Gastrocnemius medialis (tissue), 4 donors: ENCODE results near the gene CCND1. TPM values are rescaled to one million over a fixed set of nuclear protein-coding genes. Genes with fewer than 3 reads are reported as not detected.

Source experiments
- ATAC-seq, 2 donors: fragments of 150-250 bp; one replicate each; pipeline ENCODE4 v1.9.1; 2016
- DNase-seq, 2 donors: peaks; one replicate each; pipeline ENCODE4 v3.0.0-alpha.2; 2019
- H3K27ac ChIP-seq, 4 donors: fragments of 200-600 bp; sonication (generic); 1 replicate in 1 of 4; 2 replicates in 3 of 4; pipeline ENCODE4 v1.5.1; 2016 to 2018; ENCODE audit warnings: mild to moderate bottlenecking in 2 of 4, moderate library complexity in 1 of 4
- H3K27me3 ChIP-seq, 3 donors: fragments of 200-600 bp; sonication (generic) in 2 of 3; 1 replicate in 1 of 3; 2 replicates in 2 of 3; pipeline versions ENCODE4 v1.5.1 to v1.6.0; 2016 to 2019; ENCODE audit warnings: mild to moderate bottlenecking in 1 of 3, moderate library complexity in 1 of 3
- H3K36me3 ChIP-seq, 2 donors: fragments of 200-600 bp; sonication (generic) in 1 of 2; one replicate each; pipeline ENCODE4 v1.5.1; 2017 to 2018
- H3K4me1 ChIP-seq, 2 donors: fragments of 200-600 bp; sonication (generic) in 1 of 2; one replicate each; pipeline ENCODE4 v1.5.1; 2016 to 2017; ENCODE audit warnings: mild to moderate bottlenecking in 2 of 2
- H3K4me3 ChIP-seq, 4 donors: fragments of 200-600 bp; sonication (generic) in 3 of 4; 1 replicate in 1 of 4; 2 replicates in 3 of 4; pipeline ENCODE4 v1.5.1; 2016 to 2019; ENCODE audit warnings: mild to moderate bottlenecking in 2 of 4
- H3K9me3 ChIP-seq, 3 donors: fragments of 200-600 bp; sonication (generic) in 2 of 3; 1 replicate in 1 of 3; 2 replicates in 2 of 3; pipeline ENCODE4 v1.5.1; 2016 to 2019
- POLR2A ChIP-seq, 2 donors: fragments of 450-650 bp; IDR thresholded peaks; one replicate each; pipeline ENCODE4 v1.6.1; 2017; ENCODE audit warnings: antibody characterized with exemption in 2 of 2, mild to moderate bottlenecking in 2 of 2, moderate library complexity in 2 of 2
- in situ Hi-C, 4 donors: fragments of 200-750 bp; cut with MboI; loops; one replicate each; pipeline versions ENCODE4 v1.15.0 to v1.8.0; 2017; ENCODE audit warnings: low sequenced_read_pairs in 4 of 4
- intact Hi-C: fragments of 100-400 bp; cut with DNase I; formaldehyde crosslinking; loops from one replicate; pipeline ENCODE4 v1.15.1; 2023; ENCODE audit warnings: low total_unique reads
- total RNA-seq, 4 donors: library from RNA; depleted of rRNA; stranded (reverse); fragments of >200 nt; gene quantifications; one replicate each; pipeline versions ENCODE4 v1.1.0 to v1.2.3, GENCODE V29; 2016
- TF ChIP-seq, protein P1 (sequence below), 5 experiments: fragments of 450-650 bp in 3 of 5; fragments of 200-600 bp in 2 of 5; sonication (generic) in 2 of 5; IDR thresholded peaks in 4 of 5; conservative IDR thresholded peaks in 1 of 5; 1 replicate in 4 of 5; 2 replicates in 1 of 5; pipeline ENCODE4 v1.5.1; 2016 to 2019; ENCODE audit warnings: antibody characterized with exemption in 5 of 5, mild to moderate bottlenecking in 3 of 5, moderate library complexity in 3 of 5

The CCND1 gene
- total RNA-seq, 4 donors from 2014 or later: 1.3 to 4.6 (median 3.2) TPM

DNA sequence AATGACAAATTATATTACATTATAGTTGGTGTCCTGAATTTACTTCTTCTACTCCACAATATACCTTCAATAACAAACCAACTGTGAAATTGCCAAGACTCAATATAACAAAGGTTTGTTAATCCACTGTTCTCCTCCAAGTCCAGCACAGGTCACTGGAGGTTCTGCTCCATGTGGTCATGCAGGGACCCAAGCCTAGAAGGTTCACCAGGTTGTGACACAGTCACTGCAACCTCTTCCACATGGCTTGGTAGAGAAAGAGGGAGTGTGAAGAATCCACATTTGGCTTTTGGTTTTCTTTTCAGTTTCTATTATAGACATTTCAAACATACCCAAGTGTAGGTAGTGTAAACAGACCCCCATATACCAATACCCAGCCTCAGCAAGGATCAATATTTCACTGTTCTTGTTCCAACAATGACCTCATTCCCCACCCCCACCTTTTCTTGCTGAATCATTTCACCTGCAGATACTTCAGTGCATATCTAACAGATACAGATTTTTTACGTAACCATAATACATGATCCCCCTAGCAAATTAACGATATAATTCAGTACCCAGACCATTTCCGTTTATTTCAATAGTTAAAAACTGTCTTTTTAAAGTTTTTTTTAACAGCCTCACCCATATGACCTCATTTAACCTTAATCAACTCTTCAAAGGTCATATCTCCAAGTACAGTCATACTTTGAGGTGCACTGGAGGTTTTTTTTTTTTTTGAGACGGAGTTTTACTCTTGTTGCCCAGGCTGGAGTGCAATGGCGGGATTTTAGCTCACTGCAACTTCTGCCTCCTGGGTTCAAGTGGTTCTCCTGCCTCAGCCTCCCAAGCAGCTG lies 48.7 kb downstream of the CCND1 start:
- Histone ChIP-seq H3K4me3 (no peak overlapping the region), H3K36me3 (no peaks in the 10 kb centered on the region), H3K27me3 (peaks cover 0 to 12% (median 7%) of the 10 kb centered on the region in 3 donors), H3K9me3 (no peaks in the 10 kb centered on the region), H3K4me1 (peaks cover 0 to 8% of the 10 kb centered on the region in 2 donors), H3K27ac (no peak overlapping the region)
- ATAC-seq: no peak
- in situ Hi-C loops (loop anchor here (5.0 to 25.0 kb wide), 5 partner anchors 198 to 515 kb away; partner anchors contain the start of gene FADD (in 1 of the 4)), intact Hi-C loops (no loop called here)
- DNase-seq: no peak
- TF ChIP-seq, protein P1, sequence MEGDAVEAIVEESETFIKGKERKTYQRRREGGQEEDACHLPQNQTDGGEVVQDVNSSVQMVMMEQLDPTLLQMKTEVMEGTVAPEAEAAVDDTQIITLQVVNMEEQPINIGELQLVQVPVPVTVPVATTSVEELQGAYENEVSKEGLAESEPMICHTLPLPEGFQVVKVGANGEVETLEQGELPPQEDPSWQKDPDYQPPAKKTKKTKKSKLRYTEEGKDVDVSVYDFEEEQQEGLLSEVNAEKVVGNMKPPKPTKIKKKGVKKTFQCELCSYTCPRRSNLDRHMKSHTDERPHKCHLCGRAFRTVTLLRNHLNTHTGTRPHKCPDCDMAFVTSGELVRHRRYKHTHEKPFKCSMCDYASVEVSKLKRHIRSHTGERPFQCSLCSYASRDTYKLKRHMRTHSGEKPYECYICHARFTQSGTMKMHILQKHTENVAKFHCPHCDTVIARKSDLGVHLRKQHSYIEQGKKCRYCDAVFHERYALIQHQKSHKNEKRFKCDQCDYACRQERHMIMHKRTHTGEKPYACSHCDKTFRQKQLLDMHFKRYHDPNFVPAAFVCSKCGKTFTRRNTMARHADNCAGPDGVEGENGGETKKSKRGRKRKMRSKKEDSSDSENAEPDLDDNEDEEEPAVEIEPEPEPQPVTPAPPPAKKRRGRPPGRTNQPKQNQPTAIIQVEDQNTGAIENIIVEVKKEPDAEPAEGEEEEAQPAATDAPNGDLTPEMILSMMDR (IDR thresholded peaks at IDR 0.05 in 4 of 5, conservative IDR thresholded peaks at IDR 0.05 in 1 of 5): no peak
- no peak for TF ChIP-seq POLR2A (IDR thresholded peaks at IDR 0.05)

DNA sequence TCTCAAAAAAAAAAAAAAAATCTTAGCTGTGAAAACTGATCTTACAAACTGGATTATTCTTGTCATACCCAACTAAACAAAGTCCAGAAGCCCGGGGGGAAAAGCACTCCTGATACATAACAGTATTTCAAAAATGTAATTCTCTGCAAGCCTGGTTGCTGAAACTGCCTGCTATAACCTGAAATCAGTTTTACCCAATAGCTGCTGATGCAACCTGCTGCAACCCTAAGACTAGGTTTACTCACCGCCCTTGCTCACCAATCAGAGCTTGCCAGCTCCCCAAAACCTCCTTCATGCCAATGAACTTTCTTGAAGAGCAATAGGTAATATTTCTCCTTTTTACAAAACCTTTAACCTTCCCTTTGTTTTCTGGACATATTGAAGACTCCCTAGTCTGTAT lies 50.5 kb downstream of the CCND1 start:
- in situ Hi-C loops: loop anchor here in 2 of 4 donors (10.0 to 25.0 kb wide), 2 partner anchors 196 to 203 kb away; no protein-coding TSS in a partner anchor

DNA sequence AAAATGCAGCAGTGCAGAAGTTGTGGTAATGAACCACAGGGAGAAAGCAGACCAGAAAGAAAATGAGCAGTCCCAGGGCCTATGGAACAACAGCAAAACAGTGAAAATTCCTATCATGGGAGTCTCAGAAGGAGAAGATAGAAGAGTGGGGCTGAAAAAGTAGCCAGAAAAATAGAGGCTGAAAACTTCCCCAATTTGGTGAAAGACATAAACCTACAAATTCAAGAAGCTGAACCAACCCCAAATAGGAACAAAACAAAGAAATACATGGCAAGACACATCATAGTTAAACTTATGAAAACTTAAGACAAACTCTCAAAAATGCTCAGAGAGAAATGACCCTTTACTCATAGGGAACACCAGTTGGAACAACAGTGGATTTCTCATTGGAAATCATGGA lies 51.5 kb downstream of the CCND1 start:
- ATAC-seq (no peak), DNase-seq (no peak)
- no peaks in the 10 kb centered on the region for H3K36me3 ChIP-seq
- H3K4me3 ChIP-seq: no peak overlapping the region
- no peaks in the 10 kb centered on the region for H3K4me1 ChIP-seq
- intact Hi-C loops (no loop called here), in situ Hi-C loops (loop anchor here in 2 of 4 donors (10.0 to 25.0 kb wide), 2 partner anchors 195 to 202 kb away; no protein-coding TSS in a partner anchor)
- no peaks in the 10 kb centered on the region for H3K9me3 ChIP-seq
- no peak overlapping the region for H3K27ac ChIP-seq
- H3K27me3 ChIP-seq: peaks cover 3 to 16% (median 8%) of the 10 kb centered on the region in 3 donors
- TF ChIP-seq, protein P1 (IDR thresholded peaks at IDR 0.05 in 4 of 5, conservative IDR thresholded peaks at IDR 0.05 in 1 of 5): no peak
- no peak for TF ChIP-seq POLR2A (IDR thresholded peaks at IDR 0.05)

More for the DNA sequence above, 50.5 kb downstream of the CCND1 start:
- no peak for DNase-seq
- no peak for ATAC-seq
- intact Hi-C loops: no loop called here
- TF ChIP-seq, protein P1 (IDR thresholded peaks at IDR 0.05 in 4 of 5, conservative IDR thresholded peaks at IDR 0.05 in 1 of 5): no peak
- TF ChIP-seq POLR2A (IDR thresholded peaks at IDR 0.05): no peak
- no peaks in the 10 kb centered on the region for H3K4me1 ChIP-seq
- H3K36me3 ChIP-seq: no peaks in the 10 kb centered on the region
- H3K9me3 ChIP-seq: no peaks in the 10 kb centered on the region
- no peak overlapping the region for H3K4me3 ChIP-seq
- H3K27me3 ChIP-seq: peaks cover 0 to 13% (median 8%) of the 10 kb centered on the region in 3 donors
- no peak overlapping the region for H3K27ac ChIP-seq

DNA sequence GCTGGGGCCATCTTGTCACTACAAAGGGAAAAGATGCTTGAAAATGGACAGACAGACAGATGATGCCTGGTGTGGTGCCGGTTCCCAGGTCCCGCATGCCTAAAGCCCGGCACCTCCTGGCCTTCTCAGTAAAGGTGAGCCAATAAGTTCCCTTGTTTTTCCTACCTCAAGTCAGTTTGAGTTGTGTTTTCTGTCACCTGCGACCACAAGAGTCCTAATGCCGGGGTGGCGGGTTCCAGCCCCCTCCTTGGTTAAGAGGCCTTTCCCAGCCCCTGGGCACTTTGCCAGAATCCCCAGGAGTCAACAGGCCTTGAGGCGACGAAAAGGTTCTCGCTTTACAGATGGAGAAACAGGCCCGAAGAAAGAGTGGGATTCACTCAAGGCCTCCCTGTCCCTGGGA lies 53.8 kb downstream of the CCND1 start:
- in situ Hi-C loops: loop anchor here in 2 of 4 donors (10.0 to 25.0 kb wide), 2 partner anchors 193 to 200 kb away; no protein-coding TSS in a partner anchor
- intact Hi-C loops: no loop called here
- H3K27me3 ChIP-seq: peaks cover 13 to 29% (median 17%) of the 10 kb centered on the region in 3 donors
- H3K27ac ChIP-seq: no peak overlapping the region
- H3K36me3 ChIP-seq: no peaks in the 10 kb centered on the region
- no peaks in the 10 kb centered on the region for H3K9me3 ChIP-seq
- no peaks in the 10 kb centered on the region for H3K4me1 ChIP-seq
- DNase-seq (no peak), ATAC-seq (no peak)
- H3K4me3 ChIP-seq: no peak overlapping the region
- TF ChIP-seq, protein P1 (IDR thresholded peaks at IDR 0.05 in 4 of 5, conservative IDR thresholded peaks at IDR 0.05 in 1 of 5): no peak
- TF ChIP-seq POLR2A (IDR thresholded peaks at IDR 0.05): no peak
